NCI-H1048 (cell line): ENCODE measurements around the gene SUFU.
"Not testable (repeated sequence)": the region's sequence is repeated elsewhere in the genome, so short reads cannot be mapped to it uniquely, and the experiment has no call there.

Experiments used
- DNase-seq: peaks from one replicate; lab custom pipeline; 2025; lab: John Stamatoyannopoulos, UW

SUFU gene

DNA sequence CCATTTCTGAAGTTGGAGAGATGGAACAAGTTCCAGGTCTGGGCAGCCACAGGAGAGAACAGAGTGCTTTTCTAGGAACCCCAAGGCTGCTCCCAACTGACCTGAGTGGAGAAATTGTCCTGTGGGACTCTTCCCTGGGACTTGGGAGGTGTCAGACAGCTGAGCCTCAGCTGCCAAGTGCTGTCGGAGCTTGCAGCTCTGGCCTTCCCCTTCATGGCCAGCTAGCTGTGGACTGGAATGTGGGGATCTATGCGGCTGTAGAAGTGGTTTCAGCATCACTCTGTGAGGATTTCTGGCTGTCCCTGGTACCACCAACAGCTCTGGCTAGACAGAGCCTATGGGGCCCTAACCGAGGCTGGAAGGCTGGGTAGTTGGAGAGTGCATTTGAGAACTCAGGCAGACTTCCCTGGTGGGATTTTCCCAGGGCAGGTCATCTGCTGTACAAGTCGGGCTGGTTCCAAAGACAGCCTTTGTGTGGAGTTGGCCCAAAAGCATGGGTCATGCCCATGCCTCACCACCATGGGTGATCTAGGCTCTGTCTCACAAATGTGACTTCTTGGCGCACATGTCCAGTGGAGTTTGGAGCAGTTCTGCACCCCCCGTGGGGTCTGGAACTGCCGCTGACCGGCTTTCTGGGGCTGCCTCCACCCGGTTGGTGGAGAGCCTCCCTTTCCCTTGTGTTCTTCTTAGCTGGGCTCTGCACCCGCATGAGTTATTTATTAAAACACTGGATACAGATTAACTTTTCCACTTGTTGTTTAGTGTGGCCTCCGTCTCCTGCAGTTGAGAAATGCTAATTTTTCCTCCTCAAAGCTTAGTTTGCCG lies 10.9 kb downstream of the SUFU start:
- no peak for DNase-seq

GRCh38 chr10:102515724-102516123 lies 12.0 kb downstream of the SUFU start:
- no peak for DNase-seq

DNA sequence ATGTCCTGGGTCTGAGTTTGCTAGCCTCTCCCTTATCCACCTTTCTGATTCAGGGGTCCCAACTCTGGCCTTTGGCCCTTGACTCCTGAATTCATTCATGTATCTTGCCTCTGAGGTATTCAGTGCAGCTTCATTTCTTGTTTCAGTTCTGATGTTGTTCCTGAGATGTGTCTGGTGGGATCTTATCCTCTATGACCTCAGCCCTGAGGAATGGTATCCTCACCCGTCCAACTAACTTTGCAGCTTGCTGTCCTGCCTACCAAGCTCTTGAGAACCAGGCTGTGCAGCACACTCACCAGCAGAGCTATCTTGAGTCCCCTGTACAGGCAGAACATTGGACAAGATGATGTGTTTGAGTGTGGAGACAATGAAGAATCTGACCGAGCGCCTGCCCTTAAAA lies 13.8 kb downstream of the SUFU start:
- DNase-seq: no peak

- no peak for DNase-seq
These were observed 15.6 kb downstream of the SUFU start for GRCh38 chr10:102519246-102519825.

DNA sequence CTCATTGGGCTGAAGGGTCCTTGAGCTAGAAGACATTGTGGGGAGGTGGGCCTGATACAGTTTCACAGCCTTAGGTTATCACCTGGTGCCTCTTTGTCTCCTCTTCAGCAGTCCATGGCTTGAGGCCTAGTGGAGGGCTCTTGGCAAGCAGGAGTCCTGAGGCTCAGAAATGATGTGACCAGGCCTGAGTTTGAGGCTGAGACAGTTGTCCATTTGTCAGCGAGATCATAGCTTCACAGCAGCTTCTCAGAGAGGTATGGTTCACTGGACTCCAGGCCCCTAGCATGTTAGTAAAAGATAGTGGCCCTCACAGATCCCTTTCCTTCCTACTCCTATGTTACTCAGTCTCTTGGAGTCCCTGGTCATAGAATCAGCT lies 19.1 kb downstream of the SUFU start:
- no peak for DNase-seq

GRCh38 chr10:102523250-102524029 lies 19.7 kb downstream of the SUFU start:
- DNase-seq: no peak

GRCh38 chr10:102524746-102525145 lies 21.0 kb downstream of the SUFU start:
- DNase-seq: no peak

DNA sequence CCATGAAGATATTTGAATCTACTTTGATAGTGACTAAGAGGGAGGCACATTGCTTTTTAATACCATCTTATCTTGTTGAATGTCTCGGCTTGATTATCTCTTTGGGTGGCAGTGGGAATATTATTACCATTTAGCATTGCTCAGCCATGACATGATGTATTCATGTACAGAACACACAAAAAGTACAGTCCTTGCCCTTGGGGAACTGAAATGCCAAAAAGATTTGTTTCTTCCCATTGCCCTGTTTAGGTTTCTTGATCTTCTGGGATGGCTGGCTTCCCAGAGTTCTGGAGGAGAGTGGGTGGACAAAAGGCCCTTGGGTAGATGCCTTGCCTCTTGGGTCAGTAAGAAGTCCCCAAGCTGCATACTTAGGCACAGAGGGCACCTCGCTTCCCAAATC lies 23.8 kb downstream of the SUFU start:
- no peak for DNase-seq

- no peak for DNase-seq
These were observed 30.6 kb downstream of the SUFU start for GRCh38 chr10:102534333-102534732.

DNA sequence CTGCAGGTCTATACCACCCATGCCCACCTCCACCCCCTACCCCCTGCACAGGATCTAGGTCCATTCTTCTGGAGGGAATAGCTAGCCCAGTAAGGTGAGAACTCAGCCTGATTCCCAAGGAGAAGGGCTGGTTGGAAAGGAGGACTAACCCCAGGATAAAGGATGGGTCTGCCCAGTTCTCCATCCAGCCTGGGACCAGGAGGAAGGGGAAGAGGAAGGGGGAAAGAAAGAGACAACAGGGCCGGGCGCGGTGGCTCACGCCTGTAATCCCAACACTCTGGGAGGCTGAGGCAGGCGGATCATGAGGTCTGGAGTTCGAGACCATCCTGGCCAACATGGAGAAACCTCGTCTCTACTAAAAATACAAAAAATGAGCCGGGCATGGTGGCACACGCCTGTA lies 31.2 kb downstream of the SUFU start:
- DNase-seq: not testable (repeated sequence)

DNA sequence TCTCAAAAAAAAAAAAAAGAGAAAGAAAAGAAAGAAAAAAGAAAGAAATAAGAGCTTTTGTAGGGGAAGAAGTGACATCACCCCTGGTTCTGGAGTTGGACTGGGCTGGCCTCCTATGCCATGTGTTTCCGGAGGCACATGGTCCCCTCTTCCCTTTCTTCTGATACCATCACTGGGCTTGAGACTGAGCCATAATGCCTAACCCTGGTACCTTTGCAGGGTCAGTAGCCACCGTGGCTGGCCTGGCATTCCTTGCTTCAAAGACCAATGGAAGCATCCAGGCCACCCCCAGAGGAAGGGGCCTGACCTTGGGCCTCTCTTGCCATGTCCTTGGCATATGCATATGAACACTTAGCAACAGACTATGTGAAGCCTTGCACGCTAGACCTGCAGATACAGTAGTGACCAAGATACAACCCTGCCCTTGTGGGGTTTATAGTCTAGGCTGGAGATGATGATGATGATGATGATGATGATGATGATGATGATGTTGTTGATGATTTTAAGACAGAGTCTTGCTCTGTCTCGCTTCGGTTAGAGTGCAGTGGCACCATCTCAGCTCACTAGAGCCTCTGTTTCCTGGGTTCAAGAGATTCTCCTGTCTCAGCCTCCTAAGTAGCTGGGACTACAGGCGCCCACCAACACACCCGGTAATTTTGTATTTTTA lies 31.8 kb downstream of the SUFU start:
- no peak for DNase-seq

GRCh38 chr10:102537367-102537766 lies 33.6 kb downstream of the SUFU start:
- no peak for DNase-seq

DNA sequence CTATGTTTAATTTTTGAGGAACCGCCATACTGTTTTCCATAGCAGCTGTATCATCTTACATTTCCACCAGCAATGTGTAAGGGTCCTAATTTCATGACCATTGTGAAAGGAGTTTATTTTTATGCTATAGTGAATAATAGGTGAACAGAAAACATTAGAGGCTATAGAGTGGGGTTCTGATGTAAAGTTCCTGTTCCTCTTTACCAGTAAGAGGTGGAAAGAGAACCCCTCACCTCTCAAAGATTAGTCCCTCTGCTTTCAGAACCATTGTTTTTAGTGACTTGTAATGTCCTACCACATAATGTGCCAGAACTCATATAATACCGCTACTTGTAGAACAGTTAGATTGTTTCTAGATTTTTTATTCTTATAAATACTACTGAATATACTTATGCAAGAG lies 34.2 kb downstream of the SUFU start:
- DNase-seq: no peak

DNA sequence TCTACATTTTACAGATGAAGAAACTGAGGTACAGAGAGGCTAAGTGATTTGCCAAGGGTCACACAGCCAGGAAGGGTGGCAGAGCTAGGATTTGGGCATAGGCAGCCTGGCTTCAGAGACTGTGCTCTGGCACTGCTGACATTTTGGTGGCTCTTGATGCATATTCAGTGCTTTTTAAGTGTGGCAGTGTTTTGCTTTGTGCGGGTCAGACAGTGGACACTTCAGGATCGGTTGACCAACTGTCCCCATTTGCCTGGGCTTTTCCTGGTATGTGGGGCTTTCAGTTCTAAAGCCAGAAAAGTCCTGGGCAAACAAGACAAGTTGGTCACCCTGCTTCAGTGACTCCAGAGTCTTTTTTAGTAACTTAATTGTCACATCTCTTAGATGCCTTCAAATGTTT lies 35.0 kb downstream of the SUFU start:
- no peak for DNase-seq

DNA sequence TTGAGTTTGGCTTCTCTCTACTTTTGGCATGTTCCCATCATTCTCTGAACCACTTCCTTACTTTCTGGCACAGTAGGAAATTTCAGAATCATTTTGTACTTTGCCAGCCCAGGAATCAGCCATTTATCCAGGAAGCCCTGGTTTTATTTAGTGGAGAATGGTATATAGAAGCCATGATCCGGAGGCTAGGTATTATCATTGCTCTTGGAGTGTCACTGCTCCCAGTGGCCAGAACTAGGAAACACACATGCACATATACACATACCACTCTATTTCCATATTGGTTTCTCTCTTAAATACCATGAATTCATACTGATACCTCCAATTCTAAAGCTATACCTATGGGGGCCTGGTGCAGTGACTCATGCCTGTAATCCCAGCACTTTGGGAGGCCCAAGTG lies 36.3 kb downstream of the SUFU start:
- no peak for DNase-seq

DNA sequence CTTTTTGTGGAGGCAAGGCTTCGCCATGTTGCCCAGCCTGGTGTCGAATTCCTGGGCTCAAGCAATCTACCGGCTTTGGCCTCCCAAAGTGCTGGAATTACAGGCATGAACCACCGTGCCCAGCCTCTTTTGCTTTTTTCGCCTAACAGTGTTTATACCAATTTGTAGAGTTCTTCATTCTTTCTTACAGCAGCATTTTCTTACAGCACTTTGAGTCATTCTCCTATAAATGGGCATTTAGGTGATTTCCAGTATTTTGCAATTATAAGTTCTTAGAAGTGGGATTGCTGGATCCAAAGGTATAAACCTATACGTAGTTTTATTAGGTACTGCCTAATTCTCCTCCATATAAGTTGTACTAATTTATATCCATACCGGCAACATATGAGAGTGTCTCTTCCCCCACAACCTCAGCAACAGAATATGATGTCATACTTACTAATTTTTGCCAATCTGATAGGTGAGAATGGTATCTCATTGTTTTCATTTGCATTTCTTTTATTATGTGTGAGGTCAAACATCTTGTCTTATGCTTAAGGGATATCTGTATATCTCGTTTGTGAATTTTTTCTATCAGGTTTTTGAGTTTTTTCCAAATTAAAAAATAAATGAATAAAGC lies 39.1 kb downstream of the SUFU start:
- DNase-seq: no peak

GRCh38 chr10:102545265-102545871 lies 41.6 kb downstream of the SUFU start:
- no peak for DNase-seq

- DNase-seq: no peak
These were observed 42.2 kb downstream of the SUFU start for GRCh38 chr10:102545997-102546396.

DNA sequence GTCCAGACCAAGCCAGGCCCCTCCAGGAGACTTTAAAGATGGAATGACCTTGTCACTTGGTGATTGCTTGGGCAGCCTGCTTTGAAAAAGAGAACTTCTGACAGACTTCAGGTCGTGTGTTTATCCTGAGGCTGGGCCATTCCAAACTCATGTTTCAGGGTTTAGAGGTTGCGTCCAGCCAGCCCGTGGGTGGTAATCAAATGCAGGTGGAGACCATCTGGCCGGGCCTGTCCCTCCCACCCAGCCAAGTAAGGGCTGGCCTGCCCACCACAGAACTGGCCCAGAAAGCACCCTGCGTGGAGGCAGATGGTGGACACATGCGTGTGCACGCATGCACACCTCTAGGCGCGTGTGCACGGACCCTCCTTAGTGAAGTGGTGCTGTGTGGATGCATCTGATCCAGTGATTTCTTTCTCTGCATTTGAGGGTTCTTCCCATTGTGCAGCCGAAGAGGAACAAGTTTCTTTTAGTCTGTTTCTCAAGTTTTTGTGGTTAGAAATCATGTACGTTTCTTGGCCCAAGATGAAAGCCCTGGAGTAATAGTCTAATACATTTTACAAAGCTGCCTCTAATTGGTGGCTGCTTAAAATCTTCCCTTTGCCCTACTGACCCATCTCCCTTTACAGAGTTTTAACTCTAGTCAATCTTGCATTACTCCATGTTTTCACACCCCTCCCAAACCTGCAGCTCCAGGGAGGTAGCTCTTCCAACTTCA lies 43.0 kb downstream of the SUFU start:
- DNase-seq: no peak

- DNase-seq: no peak
These were observed 45.8 kb downstream of the SUFU start for GRCh38 chr10:102549549-102549948.

- DNase-seq: no peak
These were observed 47.0 kb downstream of the SUFU start for GRCh38 chr10:102550636-102551210.
